Measurements from ENCODE around the gene TRAM2.

Gene TRAM2

GRCh38 chr6:52594221-52594620, 17.4 kb upstream of the TRAM2 start:
- no peak for DNase-seq
- 100% methylated on average over 1 of the region's 5 CpGs for WGBS (ENCODE audit: insufficient coverage)
- Histone ChIP-seq H3K36me3 (ENCODE audit: control insufficient read depth in 4 of 4, insufficient read depth in 4 of 4, low read length in 3 of 4) (no peaks in the 10 kb centered on the region), H3K4me1 (ENCODE audit: control extremely low read depth in 1 of 4, control insufficient read depth in 4 of 4, insufficient read depth in 4 of 4, low read length in 3 of 4) (peaks cover 0 to 10% (median 8%) of the 10 kb centered on the region in 4 experiments), H3K27me3 (replicated peaks in 2 of 5; ENCODE audit: control insufficient read depth in 4 of 5, insufficient read depth in 5 of 5, low read length in 4 of 5) (no peaks in the 10 kb centered on the region), H3K9me3 (ENCODE audit: control extremely low read depth in 1 of 5, control insufficient read depth in 4 of 5, insufficient read depth in 2 of 5, low read depth in 1 of 5, low read length in 4 of 5) (no peaks in the 10 kb centered on the region), H3K27ac (ENCODE audit: insufficient read depth in 1 of 2, low read depth in 1 of 2, low read length in 2 of 2, poor library complexity in 1 of 2, severe bottlenecking in 2 of 2) (no peak overlapping the region), H3K4me3 (ENCODE audit: control insufficient read depth in 1 of 7, extremely low read depth in 1 of 7, insufficient read depth in 4 of 7, low read depth in 2 of 7, low read length in 6 of 7) (no peak overlapping the region)
- ChIA-PET CTCF (interaction anchor here (0.9 to 4.9 kb wide), 7 partner anchors 11 to 192 kb away, joined by 3 to 23 read pairs (median 6); partner anchors contain the start of gene TRAM2), POLR2A (interaction anchor here (0.8 kb wide), 1 partner anchor 13 kb away, joined by 5 read pairs; no protein-coding TSS in a partner anchor)

DNA sequence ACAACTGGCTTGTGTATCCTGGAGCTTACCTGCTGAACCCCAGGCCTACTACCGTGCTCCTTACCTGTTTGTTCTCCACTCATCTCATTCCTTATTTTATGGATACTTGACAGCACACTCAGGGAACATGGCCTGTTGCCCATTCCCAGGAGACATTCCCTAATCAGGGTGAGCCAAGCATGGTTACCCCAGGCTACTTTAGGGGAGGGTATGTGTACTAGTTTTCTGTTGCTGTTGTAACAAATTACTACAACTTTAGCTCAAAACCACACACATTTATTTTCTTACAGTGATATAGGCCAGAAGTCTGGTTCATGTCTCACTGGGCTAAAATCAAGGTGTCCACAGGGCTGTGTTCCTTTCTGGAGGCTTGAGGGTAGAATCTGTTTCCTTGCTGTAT, 15.0 kb upstream of the TRAM2 start:
- ChIA-PET POLR2A (no interaction called here), CTCF (interaction anchor here (0.7 to 1.6 kb wide), 5 partner anchors 8 to 168 kb away, joined by 3 to 6 read pairs (median 4); no protein-coding TSS in a partner anchor)
- Histone ChIP-seq H3K9me3 (ENCODE audit: control extremely low read depth in 1 of 5, control insufficient read depth in 4 of 5, insufficient read depth in 2 of 5, low read depth in 1 of 5, low read length in 4 of 5) (no peaks in the 10 kb centered on the region), H3K36me3 (ENCODE audit: control insufficient read depth in 4 of 4, insufficient read depth in 4 of 4, low read length in 3 of 4) (no peaks in the 10 kb centered on the region), H3K4me1 (ENCODE audit: control extremely low read depth in 1 of 4, control insufficient read depth in 4 of 4, insufficient read depth in 4 of 4, low read length in 3 of 4) (peaks cover 0 to 7% (median 7%) of the 10 kb centered on the region in 4 experiments), H3K4me3 (ENCODE audit: control insufficient read depth in 1 of 7, extremely low read depth in 1 of 7, insufficient read depth in 4 of 7, low read depth in 2 of 7, low read length in 6 of 7) (no peak overlapping the region), H3K27me3 (replicated peaks in 2 of 5; ENCODE audit: control insufficient read depth in 4 of 5, insufficient read depth in 5 of 5, low read length in 4 of 5) (no peaks in the 10 kb centered on the region), H3K27ac (ENCODE audit: insufficient read depth in 1 of 2, low read depth in 1 of 2, low read length in 2 of 2, poor library complexity in 1 of 2, severe bottlenecking in 2 of 2) (no peak overlapping the region)
- DNase-seq: no peak
- WGBS (ENCODE audit: insufficient coverage): 100% methylated on average over 1 of the region's 1 CpG

GRCh38 chr6:52590152-52590891, 13.5 kb upstream of the TRAM2 start:
- Histone ChIP-seq H3K4me1 (ENCODE audit: control extremely low read depth in 1 of 4, control insufficient read depth in 4 of 4, insufficient read depth in 4 of 4, low read length in 3 of 4) (peaks cover 0 to 7% (median 7%) of the 10 kb centered on the region in 4 experiments), H3K4me3 (ENCODE audit: control insufficient read depth in 1 of 7, extremely low read depth in 1 of 7, insufficient read depth in 4 of 7, low read depth in 2 of 7, low read length in 6 of 7) (no peak overlapping the region), H3K27ac (ENCODE audit: insufficient read depth in 1 of 2, low read depth in 1 of 2, low read length in 2 of 2, poor library complexity in 1 of 2, severe bottlenecking in 2 of 2) (no peak overlapping the region), H3K36me3 (ENCODE audit: control insufficient read depth in 4 of 4, insufficient read depth in 4 of 4, low read length in 3 of 4) (no peaks in the 10 kb centered on the region), H3K27me3 (replicated peaks in 2 of 5; ENCODE audit: control insufficient read depth in 4 of 5, insufficient read depth in 5 of 5, low read length in 4 of 5) (no peaks in the 10 kb centered on the region), H3K9me3 (ENCODE audit: control extremely low read depth in 1 of 5, control insufficient read depth in 4 of 5, insufficient read depth in 2 of 5, low read depth in 1 of 5, low read length in 4 of 5) (no peaks in the 10 kb centered on the region)
- 81% methylated on average over 5 of the region's 5 CpGs for WGBS (ENCODE audit: insufficient coverage)
- DNase-seq: no peak
- ChIA-PET CTCF (interaction anchor here (1.2 to 4.3 kb wide), 8 partner anchors 7 to 304 kb away, joined by 3 to 18 read pairs (median 3); no protein-coding TSS in a partner anchor), POLR2A (no interaction called here)

- Histone ChIP-seq H3K9me3 (ENCODE audit: control extremely low read depth in 1 of 5, control insufficient read depth in 4 of 5, insufficient read depth in 2 of 5, low read depth in 1 of 5, low read length in 4 of 5) (no peaks in the 10 kb centered on the region), H3K27me3 (replicated peaks in 2 of 5; ENCODE audit: control insufficient read depth in 4 of 5, insufficient read depth in 5 of 5, low read length in 4 of 5) (no peaks in the 10 kb centered on the region), H3K36me3 (ENCODE audit: control insufficient read depth in 4 of 4, insufficient read depth in 4 of 4, low read length in 3 of 4) (no peaks in the 10 kb centered on the region), H3K4me3 (ENCODE audit: control insufficient read depth in 1 of 7, extremely low read depth in 1 of 7, insufficient read depth in 4 of 7, low read depth in 2 of 7, low read length in 6 of 7) (no peak overlapping the region), H3K4me1 (ENCODE audit: control extremely low read depth in 1 of 4, control insufficient read depth in 4 of 4, insufficient read depth in 4 of 4, low read length in 3 of 4) (peaks cover 0 to 7% (median 3%) of the 10 kb centered on the region in 4 experiments), H3K27ac (ENCODE audit: insufficient read depth in 1 of 2, low read depth in 1 of 2, low read length in 2 of 2, poor library complexity in 1 of 2, severe bottlenecking in 2 of 2) (no peak overlapping the region)
- POLR2A ChIA-PET: no interaction called here
- DNase-seq: no peak
- WGBS (ENCODE audit: insufficient coverage): 91% methylated on average over 1 of the region's 1 CpG
- CTCF ChIA-PET: interaction anchor here (1.5 to 4.3 kb wide), 4 partner anchors 9 to 181 kb away, joined by 3 to 18 read pairs (median 3); no protein-coding TSS in a partner anchor
Observed at GRCh38 chr6:52588710-52589091, 11.8 kb upstream of the TRAM2 start.

DNA sequence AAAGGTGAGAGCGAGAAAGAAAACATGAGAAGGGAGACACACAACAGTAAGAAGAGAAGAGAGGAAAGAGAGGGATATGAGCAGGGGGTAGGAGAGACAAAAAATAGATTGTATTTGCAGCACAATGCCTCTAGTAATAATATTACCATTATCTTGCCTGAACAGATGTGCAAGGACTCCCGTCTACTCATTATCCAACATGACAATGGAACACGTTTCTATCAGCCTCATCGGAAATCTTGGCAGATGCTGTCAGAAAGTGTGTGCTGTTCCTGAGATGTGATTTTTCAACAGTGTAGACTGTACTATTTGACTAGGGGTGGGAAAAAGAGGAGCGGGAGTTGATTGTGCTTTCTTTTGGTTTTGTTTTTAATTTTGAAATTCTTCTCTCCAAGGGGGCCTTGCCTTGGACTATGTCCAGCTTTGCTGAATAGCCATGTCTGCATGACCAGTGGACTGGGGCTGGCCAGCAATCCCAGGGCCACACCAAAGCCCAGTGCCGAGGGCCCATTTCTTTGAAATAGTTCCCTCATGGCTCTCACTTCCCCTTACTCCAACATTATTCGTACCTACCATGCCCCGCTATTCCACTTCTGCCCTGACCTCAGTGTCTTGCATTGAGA, 11.3 kb upstream of the TRAM2 start:
- ChIA-PET POLR2A (no interaction called here), CTCF (interaction anchor here (1.8 to 4.3 kb wide), 2 partner anchors 9 to 11 kb away, joined by 3 to 18 read pairs; no protein-coding TSS in a partner anchor)
- 95% methylated on average over 4 of the region's 8 CpGs for WGBS (ENCODE audit: insufficient coverage)
- no peak for DNase-seq
- Histone ChIP-seq H3K27ac (ENCODE audit: insufficient read depth in 1 of 2, low read depth in 1 of 2, low read length in 2 of 2, poor library complexity in 1 of 2, severe bottlenecking in 2 of 2) (no peak overlapping the region), H3K36me3 (ENCODE audit: control insufficient read depth in 4 of 4, insufficient read depth in 4 of 4, low read length in 3 of 4) (peaks cover 0 to 1% (median 0%) of the 10 kb centered on the region in 4 experiments), H3K27me3 (replicated peaks in 2 of 5; ENCODE audit: control insufficient read depth in 4 of 5, insufficient read depth in 5 of 5, low read length in 4 of 5) (no peaks in the 10 kb centered on the region), H3K4me1 (ENCODE audit: control extremely low read depth in 1 of 4, control insufficient read depth in 4 of 4, insufficient read depth in 4 of 4, low read length in 3 of 4) (peaks cover 0 to 7% (median 3%) of the 10 kb centered on the region in 4 experiments), H3K9me3 (ENCODE audit: control extremely low read depth in 1 of 5, control insufficient read depth in 4 of 5, insufficient read depth in 2 of 5, low read depth in 1 of 5, low read length in 4 of 5) (no peaks in the 10 kb centered on the region), H3K4me3 (ENCODE audit: control insufficient read depth in 1 of 7, extremely low read depth in 1 of 7, insufficient read depth in 4 of 7, low read depth in 2 of 7, low read length in 6 of 7) (no peak overlapping the region)

- H3K36me3 ChIP-seq (ENCODE audit: control insufficient read depth in 4 of 4, insufficient read depth in 4 of 4, low read length in 3 of 4): peaks cover 0 to 6% (median 1%) of the 10 kb centered on the region in 4 experiments
- no peak overlapping the region for H3K4me3 ChIP-seq (ENCODE audit: control insufficient read depth in 1 of 7, extremely low read depth in 1 of 7, insufficient read depth in 4 of 7, low read depth in 2 of 7, low read length in 6 of 7)
- no peaks in the 10 kb centered on the region for H3K9me3 ChIP-seq (ENCODE audit: control extremely low read depth in 1 of 5, control insufficient read depth in 4 of 5, insufficient read depth in 2 of 5, low read depth in 1 of 5, low read length in 4 of 5)
- WGBS (ENCODE audit: insufficient coverage): 100% methylated on average over 3 of the region's 3 CpGs
- H3K27me3 ChIP-seq (replicated peaks in 2 of 5; ENCODE audit: control insufficient read depth in 4 of 5, insufficient read depth in 5 of 5, low read length in 4 of 5): no peaks in the 10 kb centered on the region
- no peak for DNase-seq
- H3K27ac ChIP-seq (ENCODE audit: insufficient read depth in 1 of 2, low read depth in 1 of 2, low read length in 2 of 2, poor library complexity in 1 of 2, severe bottlenecking in 2 of 2): no peak overlapping the region
- CTCF ChIA-PET: interaction anchor here (1.0 to 4.3 kb wide), 2 partner anchors 11 to 169 kb away, joined by 4 to 18 read pairs; no protein-coding TSS in a partner anchor
- POLR2A ChIA-PET: no interaction called here
- H3K4me1 ChIP-seq (ENCODE audit: control extremely low read depth in 1 of 4, control insufficient read depth in 4 of 4, insufficient read depth in 4 of 4, low read length in 3 of 4): peaks cover 0 to 7% (median 3%) of the 10 kb centered on the region in 4 experiments
Observed at GRCh38 chr6:52587001-52587400, 10.1 kb upstream of the TRAM2 start.

DNA sequence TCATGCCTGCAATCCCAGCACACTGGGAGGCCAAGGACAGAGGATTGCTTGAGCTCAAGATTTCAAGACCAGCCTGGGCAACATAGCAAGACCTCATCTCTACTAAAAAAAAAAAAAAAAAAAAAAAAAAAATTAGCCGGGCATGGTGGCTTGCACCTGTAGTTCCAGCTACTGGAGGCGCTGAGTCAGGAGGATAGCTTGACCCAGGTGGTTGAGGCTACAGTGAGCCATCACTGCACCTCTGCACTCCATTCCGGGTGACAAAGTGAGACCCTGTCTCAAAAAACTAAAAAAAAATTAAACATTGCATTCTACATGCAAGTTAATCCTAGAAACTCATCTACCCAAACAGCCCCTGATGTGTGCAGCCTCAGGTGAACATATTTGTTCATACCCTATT, 7.3 kb upstream of the TRAM2 start:
- ChIA-PET POLR2A (no interaction called here), CTCF (interaction anchor here (0.8 kb wide), 1 partner anchor 57 kb away, joined by 3 read pairs; no protein-coding TSS in a partner anchor)
- Histone ChIP-seq H3K36me3 (ENCODE audit: control insufficient read depth in 4 of 4, insufficient read depth in 4 of 4, low read length in 3 of 4) (peaks cover 0 to 6% (median 1%) of the 10 kb centered on the region in 4 experiments), H3K9me3 (ENCODE audit: control extremely low read depth in 1 of 5, control insufficient read depth in 4 of 5, insufficient read depth in 2 of 5, low read depth in 1 of 5, low read length in 4 of 5) (no peaks in the 10 kb centered on the region), H3K4me1 (ENCODE audit: control extremely low read depth in 1 of 4, control insufficient read depth in 4 of 4, insufficient read depth in 4 of 4, low read length in 3 of 4) (no peaks in the 10 kb centered on the region), H3K4me3 (ENCODE audit: control insufficient read depth in 1 of 7, extremely low read depth in 1 of 7, insufficient read depth in 4 of 7, low read depth in 2 of 7, low read length in 6 of 7) (no peak overlapping the region), H3K27me3 (replicated peaks in 2 of 5; ENCODE audit: control insufficient read depth in 4 of 5, insufficient read depth in 5 of 5, low read length in 4 of 5) (no peaks in the 10 kb centered on the region), H3K27ac (ENCODE audit: insufficient read depth in 1 of 2, low read depth in 1 of 2, low read length in 2 of 2, poor library complexity in 1 of 2, severe bottlenecking in 2 of 2) (no peak overlapping the region)
- 95% methylated on average over 2 of the region's 3 CpGs for WGBS (ENCODE audit: insufficient coverage)
- DNase-seq: no peak

All from common myeloid progenitor, CD34-positive (primary cell).